NT2/D1 (cell line): ENCODE measurements around the gene RAD51AP1.

ENCODE experiments used
- YY1 ChIP-seq: IDR thresholded peaks from 2 replicates; pipeline ENCODE4 v1.6.1; 2011; ENCODE audit not compliant: insufficient read length, insufficient read depth
- ZNF274 ChIP-seq: IDR thresholded peaks from 2 replicates; pipeline ENCODE4 v1.6.1; 2011; ENCODE audit warnings: mild to moderate bottlenecking, low read depth, low read length

GRCh38 chr12:4595881-4596280, 57.2 kb downstream of the RAD51AP1 start:
- TF ChIP-seq ZNF274, result no peak
- no peak for TF ChIP-seq YY1
